H1 (cell line): Measurements from ENCODE around the gene MRM2. TPM values are rescaled to one million over a fixed set of nuclear protein-coding genes. Genes with fewer than 3 reads are reported as not detected.

Experiments used
- ATF2 ChIP-seq: IDR thresholded peaks from 2 replicates; pipeline ENCODE4 v1.6.1; 2012; ENCODE audit warnings: low read length, inconsistent platforms
- CEBPB ChIP-seq: IDR thresholded peaks from 2 replicates; pipeline ENCODE4 v1.6.1; 2012; ENCODE audit warnings: low read depth, low read length
- CHD7 ChIP-seq: fragments of 300-600 bp; sonication (generic); IDR thresholded peaks from 2 replicates; pipeline ENCODE4 v1.7.1; 2012; ENCODE audit warnings: low read length, moderate library complexity, mild to moderate bottlenecking, inconsistent platforms; ENCODE audit not compliant: insufficient replicate concordance
- KDM1A ChIP-seq: fragments of 200-600, 300-600 bp; sonication (generic); IDR thresholded peaks from 2 replicates; pipeline ENCODE4 v1.7.1; 2016; ENCODE audit warnings: mild to moderate bottlenecking, low read length, borderline replicate concordance
- SRF ChIP-seq: IDR thresholded peaks from 2 replicates; pipeline ENCODE4 v1.6.1; 2011; ENCODE audit warnings: mild to moderate bottlenecking, low read depth, low read length, moderate library complexity
- TEAD4 ChIP-seq: IDR thresholded peaks from 2 replicates; pipeline ENCODE4 v1.6.1; 2012; ENCODE audit warnings: low read depth, low read length, inconsistent platforms, mixed read lengths
- polyA plus RNA-seq, 7 experiments: library from polyadenylated mRNA; depleted of rRNA in 3 of 7; stranded (reverse) in 5 of 7; unstranded in 2 of 7; fragments of >200 nt in 5 of 7; fragments of 200-250 nt in 2 of 7; gene quantifications; 1 replicate in 5 of 7; 2 replicates in 1 of 7; 4 replicates in 1 of 7; pipeline versions ENCODE4 v1.2.1 to v1.2.3, GENCODE V29; 2011 to 2013; ENCODE audit warnings: missing spikeins in 2 of 7, mixed read lengths in 2 of 7
- total RNA-seq: library from RNA; stranded (reverse); fragmentation: NEBNext Ultra II Directional; extraction: Animal tissue kit (Norgen Biotek cat#: 25700); gene quantifications from 2 replicates; pipeline ENCODE4 v1.2.1, GENCODE V29; 2021

Gene MRM2
- total and polyA plus RNA-seq, 2 of the 8 experiments (the other 6 are each of a cell fraction or from before 2014, with no cell fraction given): 17.2 to 38.6 TPM

- no peak for TF ChIP-seq CHD7
- TF ChIP-seq SRF: no peak
- no peak for TF ChIP-seq CEBPB
- TF ChIP-seq KDM1A: no peak
- TF ChIP-seq ATF2: no peak
- no peak for TF ChIP-seq TEAD4
Observed at GRCh38 chr7:2253021-2253420, 11.0 kb upstream of the MRM2 start (continued).
